Gastrocnemius medialis (tissue), 4 donors: ENCODE data around the gene GABBR1. TPM values are rescaled to one million over a fixed set of nuclear protein-coding genes. Genes with fewer than 3 reads are reported as not detected.
A peak's percentile ranks its signal among the peaks of the same experiment; 100 is the strongest.

Experiments
- ATAC-seq, 2 donors: fragments of 150-250 bp; one replicate each; pipeline ENCODE4 v1.9.1; 2016
- DNase-seq, 2 donors: peaks; one replicate each; pipeline ENCODE4 v3.0.0-alpha.2; 2019
- H3K27ac ChIP-seq, 4 donors: fragments of 200-600 bp; sonication (generic); 1 replicate in 1 of 4; 2 replicates in 3 of 4; pipeline ENCODE4 v1.5.1; 2016 to 2018; ENCODE audit warnings: mild to moderate bottlenecking in 2 of 4, moderate library complexity in 1 of 4
- H3K27me3 ChIP-seq, 3 donors: fragments of 200-600 bp; sonication (generic) in 2 of 3; 1 replicate in 1 of 3; 2 replicates in 2 of 3; pipeline versions ENCODE4 v1.5.1 to v1.6.0; 2016 to 2019; ENCODE audit warnings: mild to moderate bottlenecking in 1 of 3, moderate library complexity in 1 of 3
- H3K36me3 ChIP-seq, 2 donors: fragments of 200-600 bp; sonication (generic) in 1 of 2; one replicate each; pipeline ENCODE4 v1.5.1; 2017 to 2018
- H3K4me1 ChIP-seq, 2 donors: fragments of 200-600 bp; sonication (generic) in 1 of 2; one replicate each; pipeline ENCODE4 v1.5.1; 2016 to 2017; ENCODE audit warnings: mild to moderate bottlenecking in 2 of 2
- H3K4me3 ChIP-seq, 4 donors: fragments of 200-600 bp; sonication (generic) in 3 of 4; 1 replicate in 1 of 4; 2 replicates in 3 of 4; pipeline ENCODE4 v1.5.1; 2016 to 2019; ENCODE audit warnings: mild to moderate bottlenecking in 2 of 4
- H3K9me3 ChIP-seq, 3 donors: fragments of 200-600 bp; sonication (generic) in 2 of 3; 1 replicate in 1 of 3; 2 replicates in 2 of 3; pipeline ENCODE4 v1.5.1; 2016 to 2019
- CTCF ChIP-seq, 5 experiments: fragments of 450-650 bp in 3 of 5; fragments of 200-600 bp in 2 of 5; sonication (generic) in 2 of 5; IDR thresholded peaks in 4 of 5; conservative IDR thresholded peaks in 1 of 5; 1 replicate in 4 of 5; 2 replicates in 1 of 5; pipeline ENCODE4 v1.5.1; 2016 to 2019; ENCODE audit warnings: antibody characterized with exemption in 5 of 5, mild to moderate bottlenecking in 3 of 5, moderate library complexity in 3 of 5
- POLR2A ChIP-seq, 2 donors: fragments of 450-650 bp; IDR thresholded peaks; one replicate each; pipeline ENCODE4 v1.6.1; 2017; ENCODE audit warnings: antibody characterized with exemption in 2 of 2, mild to moderate bottlenecking in 2 of 2, moderate library complexity in 2 of 2
- in situ Hi-C, 4 donors: fragments of 200-750 bp; cut with MboI; loops; one replicate each; pipeline versions ENCODE4 v1.15.0 to v1.8.0; 2017; ENCODE audit warnings: low sequenced_read_pairs in 4 of 4
- intact Hi-C: fragments of 100-400 bp; cut with DNase I; formaldehyde crosslinking; loops from one replicate; pipeline ENCODE4 v1.15.1; 2023; ENCODE audit warnings: low total_unique reads
- total RNA-seq, 4 donors: library from RNA; depleted of rRNA; stranded (reverse); fragments of >200 nt; gene quantifications; one replicate each; pipeline versions ENCODE4 v1.1.0 to v1.2.3, GENCODE V29; 2016

GABBR1 gene
- total RNA-seq, 4 donors from 2014 or later = 1.0 to 3.8 (median 3.1) TPM

DNA sequence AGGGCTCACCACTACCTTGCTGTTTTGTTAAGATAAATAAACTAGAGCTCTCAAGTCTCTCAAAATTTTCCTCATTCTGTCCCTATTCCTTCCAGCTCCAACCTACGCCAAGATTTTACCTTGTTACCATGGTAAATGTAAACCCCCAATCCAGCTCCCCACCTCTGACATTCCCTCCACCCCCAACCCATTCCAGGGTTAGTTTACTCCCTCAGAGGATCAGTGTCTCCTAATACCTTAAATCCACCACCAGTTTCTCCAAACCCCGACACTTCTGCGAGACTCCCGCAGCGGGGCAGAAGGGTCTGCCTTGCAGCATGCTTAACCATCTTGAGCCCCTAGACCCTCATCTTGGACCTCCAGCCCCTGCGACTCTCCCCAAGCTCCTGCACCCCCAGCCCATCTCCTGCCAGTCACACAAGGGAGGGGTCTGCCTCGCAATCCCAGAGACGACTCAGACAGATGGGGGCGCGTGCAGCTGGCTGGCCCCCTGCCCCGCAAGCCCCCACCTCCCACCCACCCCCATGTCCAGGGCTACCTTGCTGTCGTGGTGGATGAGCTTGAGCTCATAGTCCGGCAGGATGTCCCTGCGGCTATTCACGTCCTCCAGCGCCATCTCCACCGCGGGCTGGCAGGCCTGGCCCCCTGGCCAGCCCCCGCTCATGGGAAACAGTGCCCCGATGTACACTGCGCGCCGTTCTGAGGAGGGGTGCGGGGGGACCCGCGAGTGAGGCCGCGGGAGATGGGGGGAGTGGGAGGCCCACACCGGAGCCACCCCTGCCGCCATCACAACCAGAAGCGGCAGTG is 5.8 kb downstream of the GABBR1 start:
- Histone ChIP-seq H3K36me3 (no peaks in the 10 kb centered on the region), H3K9me3 (no peaks in the 10 kb centered on the region), H3K27ac (peak overlapping the region; percentile 37 to 69 (median 54)), H3K4me3 (peak overlapping the region; percentile 36 to 62 (median 54)), H3K27me3 (peaks cover 34 to 47% (median 45%) of the 10 kb centered on the region in 3 donors), H3K4me1 (peaks cover 4 to 22% of the 10 kb centered on the region in 2 donors)
- DNase-seq (no peak), ATAC-seq (no peak)
- intact Hi-C loops (no loop called here), in situ Hi-C loops (no loop called here)
- TF ChIP-seq CTCF (IDR thresholded peaks at IDR 0.05 in 4 of 5, conservative IDR thresholded peaks at IDR 0.05 in 1 of 5) (no peak), POLR2A (IDR thresholded peaks at IDR 0.05) (no peak)

DNA sequence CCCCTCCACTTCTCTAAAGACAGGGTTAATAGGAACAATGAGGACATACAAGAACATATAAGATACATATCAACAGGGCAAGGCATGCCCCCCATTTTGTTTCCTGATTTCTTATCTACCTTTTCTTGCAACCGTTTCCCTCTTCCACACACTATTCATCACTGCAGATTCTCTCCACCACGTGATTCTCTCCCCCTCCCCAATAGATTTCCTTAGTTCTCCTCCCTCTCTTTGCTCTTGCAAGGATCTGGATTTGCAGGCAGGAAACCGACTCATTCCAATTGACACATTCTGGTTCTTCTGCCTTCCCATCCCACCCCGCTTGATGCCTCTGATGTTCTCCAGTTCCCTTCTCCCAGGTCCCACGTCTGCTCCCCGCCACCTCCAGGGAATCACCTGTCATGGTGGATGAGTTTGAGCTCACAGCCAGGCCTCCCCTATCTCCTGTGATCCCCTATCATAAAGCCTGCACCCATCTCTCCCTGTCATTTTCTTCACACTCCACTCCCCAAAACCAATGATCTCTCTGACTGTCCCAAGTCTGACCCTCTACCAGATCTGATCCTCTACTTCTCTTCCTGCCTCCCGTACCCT is 7.5 kb downstream of the GABBR1 start:
- in situ Hi-C loops (no loop called here), intact Hi-C loops (no loop called here)
- no peak overlapping the region for H3K27ac ChIP-seq

GRCh38 chr6:29624520-29624961 is 8.4 kb downstream of the GABBR1 start:
- peaks cover 4 to 16% of the 10 kb centered on the region in 2 donors for H3K4me1 ChIP-seq
- no peak for DNase-seq
- no peak for ATAC-seq
- H3K27ac ChIP-seq = no peak overlapping the region
- H3K36me3 ChIP-seq = no peaks in the 10 kb centered on the region
- no peak overlapping the region for H3K4me3 ChIP-seq
- intact Hi-C loops = no loop called here
- TF ChIP-seq POLR2A (IDR thresholded peaks at IDR 0.05) (no peak), CTCF (IDR thresholded peaks at IDR 0.05 in 4 of 5, conservative IDR thresholded peaks at IDR 0.05 in 1 of 5) (no peak)
- no peaks in the 10 kb centered on the region for H3K9me3 ChIP-seq
- in situ Hi-C loops = no loop called here
- H3K27me3 ChIP-seq = peaks cover 24 to 26% (median 24%) of the 10 kb centered on the region in 3 donors

More for the DNA sequence above, 7.5 kb downstream of the GABBR1 start:
- Histone ChIP-seq H3K9me3 (no peaks in the 10 kb centered on the region), H3K4me3 (no peak overlapping the region), H3K36me3 (no peaks in the 10 kb centered on the region), H3K27me3 (peaks cover 24 to 32% (median 29%) of the 10 kb centered on the region in 3 donors), H3K4me1 (peaks cover 4 to 16% of the 10 kb centered on the region in 2 donors)
- TF ChIP-seq POLR2A (IDR thresholded peaks at IDR 0.05) (no peak), CTCF (IDR thresholded peaks at IDR 0.05 in 4 of 5, conservative IDR thresholded peaks at IDR 0.05 in 1 of 5) (no peak)
- no peak for ATAC-seq
- no peak for DNase-seq

DNA sequence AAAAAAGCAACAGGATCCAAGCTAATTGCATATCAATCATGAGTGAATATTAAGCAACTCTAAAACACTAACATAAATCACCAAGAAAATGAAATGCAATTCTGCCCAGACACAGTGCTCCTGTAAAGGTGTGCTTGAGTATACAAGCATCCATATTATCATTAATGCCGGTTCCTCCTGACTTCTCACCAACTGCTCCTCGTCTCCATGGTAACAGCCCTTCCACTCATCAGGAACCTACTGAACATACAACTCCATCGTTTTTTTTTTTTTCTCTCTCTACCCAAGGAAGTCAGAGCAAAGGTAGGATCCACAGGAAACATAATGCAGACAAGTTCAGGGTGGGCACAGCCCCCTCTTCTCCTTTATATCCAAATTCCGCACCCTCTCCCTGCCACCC is 12.4 kb downstream of the GABBR1 start:
- no peak overlapping the region for H3K27ac ChIP-seq
- TF ChIP-seq POLR2A (IDR thresholded peaks at IDR 0.05) = no peak
- no peak for TF ChIP-seq CTCF (IDR thresholded peaks at IDR 0.05 in 4 of 5, conservative IDR thresholded peaks at IDR 0.05 in 1 of 5)
- no peaks in the 10 kb centered on the region for H3K4me1 ChIP-seq
- intact Hi-C loops = no loop called here
- no peak for ATAC-seq
- in situ Hi-C loops = no loop called here
- H3K9me3 ChIP-seq = no peaks in the 10 kb centered on the region
- no peak for DNase-seq
- H3K27me3 ChIP-seq = peaks cover 0 to 10% (median 0%) of the 10 kb centered on the region in 3 donors
- no peaks in the 10 kb centered on the region for H3K36me3 ChIP-seq
- no peak overlapping the region for H3K4me3 ChIP-seq
